CD14-positive monocyte (primary cell): ENCODE results near the gene NRXN3. TPM values are rescaled to one million over a fixed set of nuclear protein-coding genes. Genes with fewer than 3 reads are reported as not detected.

Experiments used
- DNase-seq, 3 donors: peaks; one replicate each; pipeline ENCODE4 v3.0.0-alpha.2; 2011 to 2022
- H2AFZ ChIP-seq: 2 replicates; pipeline ENCODE4 v1.6.0; 2012; ENCODE audit warnings: mild to moderate bottlenecking, low read depth, low read length, inconsistent platforms; ENCODE audit not compliant: insufficient read depth, poor library complexity, severe bottlenecking
- H3K27ac ChIP-seq, 2 donors: 1 replicate in 1 of 2; 2 replicates in 1 of 2; pipeline ENCODE4 v1.5.1; 2012 to 2013; ENCODE audit warnings: low read length in 2 of 2, control low read depth in 1 of 2, inconsistent platforms in 1 of 2, low read depth in 1 of 2, mild to moderate bottlenecking in 1 of 2
- H3K27me3 ChIP-seq, 2 donors: one replicate each; pipeline versions ENCODE4 v1.6.0 to v1.6.1; 2011 to 2013; ENCODE audit warnings: low read length in 2 of 2; ENCODE audit not compliant: control insufficient read depth in 2 of 2, insufficient read depth in 2 of 2
- H3K36me3 ChIP-seq, 2 donors: replicated peaks in 1 of 2; 1 replicate in 1 of 2; 2 replicates in 1 of 2; pipeline versions ENCODE4 v1.5.1 to v1.6.1; 2012 to 2013; ENCODE audit warnings: low read length in 2 of 2, control low read depth in 1 of 2, inconsistent platforms in 1 of 2, mild to moderate bottlenecking in 1 of 2; ENCODE audit not compliant: insufficient read depth in 2 of 2, control insufficient read depth in 1 of 2
- H3K4me1 ChIP-seq, 2 donors: 1 replicate in 1 of 2; 2 replicates in 1 of 2; pipeline versions ENCODE4 v1.5.1 to v1.6.1; 2012 to 2013; ENCODE audit warnings: low read length in 2 of 2, control low read depth in 1 of 2, inconsistent platforms in 1 of 2, mild to moderate bottlenecking in 1 of 2, moderate library complexity in 1 of 2; ENCODE audit not compliant: insufficient read depth in 2 of 2, control insufficient read depth in 1 of 2
- H3K4me2 ChIP-seq: replicated peaks from 2 replicates; pipeline ENCODE3; 2012; ENCODE audit warnings: low read length, moderate library complexity, mild to moderate bottlenecking; ENCODE audit not compliant: poor library complexity, severe bottlenecking; ENCODE audit errors: extremely low read depth
- H3K4me3 ChIP-seq, 3 experiments: fragments of 200-600 bp in 1 of 3; sonication (generic) in 1 of 3; replicated peaks in 1 of 3; 1 replicate in 2 of 3; 2 replicates in 1 of 3; pipeline ENCODE4 v1.5.1; 2011 to 2013; ENCODE audit warnings: low read length in 3 of 3, mild to moderate bottlenecking in 3 of 3, control low read depth in 2 of 3, low read depth in 2 of 3, inconsistent platforms in 1 of 3, moderate library complexity in 1 of 3
- H3K79me2 ChIP-seq: 2 replicates; pipeline ENCODE4 v1.6.0; 2012; ENCODE audit warnings: mild to moderate bottlenecking, control low read depth, inconsistent platforms, low read length, moderate library complexity; ENCODE audit not compliant: insufficient read depth
- H3K9ac ChIP-seq: 2 replicates; pipeline ENCODE4 v1.6.0; 2017; ENCODE audit warnings: low read length, mild to moderate bottlenecking; ENCODE audit not compliant: insufficient read depth, poor library complexity, severe bottlenecking
- H3K9me3 ChIP-seq, 2 donors: replicated peaks in 1 of 2; 1 replicate in 1 of 2; 2 replicates in 1 of 2; pipeline versions ENCODE4 v1.5.1 to v1.6.1; 2012 to 2013; ENCODE audit warnings: low read length in 2 of 2, control low read depth in 1 of 2; ENCODE audit not compliant: control insufficient read depth in 1 of 2, insufficient read depth in 1 of 2
- H4K20me1 ChIP-seq: 2 replicates; pipeline ENCODE4 v1.6.0; 2012; ENCODE audit warnings: mild to moderate bottlenecking, low read length, control low read depth, moderate library complexity; ENCODE audit not compliant: insufficient read depth
- H3K27ac Mint-ChIP-seq, 7 donors: one replicate each; pipeline ENCODE4 v1.8.0; 2020; ENCODE audit warnings: mild to moderate bottlenecking in 7 of 7, mixed read lengths in 7 of 7, moderate library complexity in 6 of 7, inconsistent platforms in 2 of 7
- H3K27me3 Mint-ChIP-seq, 3 donors: one replicate each; pipeline ENCODE4 v1.8.0; 2021 to 2022; ENCODE audit warnings: low read depth in 3 of 3, mild to moderate bottlenecking in 3 of 3, mixed read lengths in 3 of 3, moderate library complexity in 3 of 3, inconsistent platforms in 1 of 3
- H3K36me3 Mint-ChIP-seq, 2 donors: one replicate each; pipeline ENCODE4 v1.8.0; 2020; ENCODE audit warnings: mixed read lengths in 2 of 2, inconsistent platforms in 1 of 2, mild to moderate bottlenecking in 1 of 2
- H3K4me1 Mint-ChIP-seq: one replicate; pipeline ENCODE4 v1.8.0; 2020; ENCODE audit warnings: mild to moderate bottlenecking, mixed read lengths
- H3K4me3 Mint-ChIP-seq, 2 donors: one replicate each; pipeline ENCODE4 v1.8.0; 2020; ENCODE audit warnings: mild to moderate bottlenecking in 2 of 2, mixed read lengths in 2 of 2, moderate library complexity in 1 of 2
- H3K9me3 Mint-ChIP-seq, 7 donors: one replicate each; pipeline ENCODE4 v1.8.0; 2020 to 2022; ENCODE audit warnings: mixed read lengths in 7 of 7, mild to moderate bottlenecking in 6 of 7, moderate library complexity in 6 of 7, inconsistent platforms in 2 of 7
- WGBS: methylation state at CpG from one replicate; pipeline ENCODE4 v1.1.5; 2013; ENCODE audit warnings: missing lambda C conversion rate; ENCODE audit not compliant: insufficient coverage; 5-methylcytosine and 5-hydroxymethylcytosine counted together
- intact Hi-C, 2 donors: fragments of 100-400 bp; cut with micrococcal nuclease; formaldehyde crosslinking; loops; one replicate each; pipeline versions ENCODE4 v1.15.0 to v1.15.1; 2023
- polyA plus RNA-seq, 3 donors: library from polyadenylated mRNA; depleted of rRNA in 1 of 3; unstranded in 2 of 3; stranded (reverse) in 1 of 3; fragments of 300-500 nt in 2 of 3; fragments of >200 nt in 1 of 3; fragmentation: Illumina TruSeq in 2 of 3; gene quantifications; 1 replicate in 2 of 3; 2 replicates in 1 of 3; pipeline ENCODE4 v1.2.3, GENCODE V29; 2012 to 2021
- TF ChIP-seq, protein P1 (sequence below): fragments of 200-600 bp; IDR thresholded peaks from one replicate; pipeline ENCODE4 v1.8.0; 2022; ENCODE audit warnings: antibody characterized with exemption, mild to moderate bottlenecking

The NRXN3 gene
- polyA plus RNA-seq, 3 donors: not detected

DNA sequence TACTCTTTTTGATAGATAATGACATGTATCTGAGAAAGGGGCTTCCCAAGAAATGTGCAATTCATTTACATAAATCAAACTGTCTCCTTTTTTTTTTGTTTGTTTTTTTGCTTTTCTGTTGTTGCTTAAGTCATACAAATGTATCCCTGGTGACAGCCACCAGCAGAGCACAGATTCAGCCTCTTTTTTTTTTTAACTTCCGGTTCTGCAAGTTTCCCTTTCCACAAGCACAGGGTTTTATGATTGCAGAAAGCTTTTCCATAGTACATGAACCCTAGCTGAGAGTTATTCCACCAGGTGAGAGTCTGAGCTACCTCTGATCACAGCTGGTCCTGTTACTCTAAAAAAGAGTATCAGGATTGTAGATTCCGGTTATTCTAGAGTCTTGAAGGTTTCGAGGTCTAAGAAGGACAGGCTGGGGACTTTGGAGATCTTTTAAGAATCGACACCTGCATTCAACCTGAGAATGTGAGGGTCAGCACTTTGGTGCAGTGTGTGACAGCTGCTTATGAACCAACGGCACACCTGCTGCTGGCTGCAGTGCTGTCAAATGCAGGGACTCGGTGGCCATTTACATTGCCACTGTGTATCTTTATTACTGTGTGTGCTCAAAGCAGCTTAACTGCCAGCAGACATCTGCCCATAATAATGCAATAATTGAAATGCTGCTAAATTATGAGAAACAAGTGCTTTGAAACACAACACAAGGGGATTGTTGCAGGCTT, 551.7 kb downstream of the NRXN3 start:
- Histone ChIP-seq H3K79me2 (no peaks in the 10 kb centered on the region), H3K4me1 (no peaks in the 10 kb centered on the region), H2AFZ (no peak overlapping the region), H3K4me2 (no peak overlapping the region), H3K4me3 (no peak overlapping the region), H3K27me3 (no peaks in the 10 kb centered on the region), H3K36me3 (no peaks in the 10 kb centered on the region), H3K9me3 (no peaks in the 10 kb centered on the region), H3K9ac (no peak overlapping the region), H3K27ac (no peak overlapping the region), H4K20me1 (no peaks in the 10 kb centered on the region)
- Mint-ChIP-seq H3K27ac (no peak overlapping the region), H3K4me1 (no peaks in the 10 kb centered on the region), H3K27me3 (peaks cover 0 to 2% (median 1%) of the 10 kb centered on the region in 3 donors), H3K9me3 (peaks cover 0 to 8% (median 0%) of the 10 kb centered on the region in 7 donors), H3K36me3 (no peaks in the 10 kb centered on the region), H3K4me3 (no peak overlapping the region)
- no peak for DNase-seq
- intact Hi-C loops: no loop called here
- WGBS: 88% methylated on average over 5 of the region's 6 CpGs
- TF ChIP-seq, protein P1, sequence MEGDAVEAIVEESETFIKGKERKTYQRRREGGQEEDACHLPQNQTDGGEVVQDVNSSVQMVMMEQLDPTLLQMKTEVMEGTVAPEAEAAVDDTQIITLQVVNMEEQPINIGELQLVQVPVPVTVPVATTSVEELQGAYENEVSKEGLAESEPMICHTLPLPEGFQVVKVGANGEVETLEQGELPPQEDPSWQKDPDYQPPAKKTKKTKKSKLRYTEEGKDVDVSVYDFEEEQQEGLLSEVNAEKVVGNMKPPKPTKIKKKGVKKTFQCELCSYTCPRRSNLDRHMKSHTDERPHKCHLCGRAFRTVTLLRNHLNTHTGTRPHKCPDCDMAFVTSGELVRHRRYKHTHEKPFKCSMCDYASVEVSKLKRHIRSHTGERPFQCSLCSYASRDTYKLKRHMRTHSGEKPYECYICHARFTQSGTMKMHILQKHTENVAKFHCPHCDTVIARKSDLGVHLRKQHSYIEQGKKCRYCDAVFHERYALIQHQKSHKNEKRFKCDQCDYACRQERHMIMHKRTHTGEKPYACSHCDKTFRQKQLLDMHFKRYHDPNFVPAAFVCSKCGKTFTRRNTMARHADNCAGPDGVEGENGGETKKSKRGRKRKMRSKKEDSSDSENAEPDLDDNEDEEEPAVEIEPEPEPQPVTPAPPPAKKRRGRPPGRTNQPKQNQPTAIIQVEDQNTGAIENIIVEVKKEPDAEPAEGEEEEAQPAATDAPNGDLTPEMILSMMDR: no peak

GRCh38 chr14:78725086-78725485, 554.9 kb downstream of the NRXN3 start:
- H3K9ac ChIP-seq: no peak overlapping the region
- H3K9me3 ChIP-seq: no peaks in the 10 kb centered on the region
- TF ChIP-seq, protein P1: no peak
- no peak overlapping the region for H3K4me3 ChIP-seq
- intact Hi-C loops: no loop called here
- H3K27me3 Mint-ChIP-seq: peaks cover 0 to 2% (median 0%) of the 10 kb centered on the region in 3 donors
- H3K27ac Mint-ChIP-seq: no peak overlapping the region
- peaks cover 0 to 12% (median 0%) of the 10 kb centered on the region in 7 donors for H3K9me3 Mint-ChIP-seq
- H3K27me3 ChIP-seq: no peaks in the 10 kb centered on the region
- no peaks in the 10 kb centered on the region for H3K4me1 Mint-ChIP-seq
- no CpG with 5 or more reads among the region's 1 CpG for WGBS
- no peaks in the 10 kb centered on the region for H4K20me1 ChIP-seq
- no peaks in the 10 kb centered on the region for H3K4me1 ChIP-seq
- no peaks in the 10 kb centered on the region for H3K36me3 Mint-ChIP-seq
- H2AFZ ChIP-seq: no peak overlapping the region
- H3K27ac ChIP-seq: no peak overlapping the region
- no peak for DNase-seq
- no peak overlapping the region for H3K4me2 ChIP-seq
- H3K79me2 ChIP-seq: no peaks in the 10 kb centered on the region
- H3K36me3 ChIP-seq: no peaks in the 10 kb centered on the region
- H3K4me3 Mint-ChIP-seq: no peak overlapping the region
